ENCODE data around the gene AVEN.

GRCh38 chr15:33912326-33912725, 126.7 kb downstream of the AVEN start:
- no peak for TF ChIP-seq CTCF (conservative IDR thresholded peaks at IDR 0.05 in 1 of 2, IDR thresholded peaks at IDR 0.05 in 1 of 2; ENCODE audit: extremely low read depth in 1 of 2, insufficient read depth in 1 of 2, low read depth in 1 of 2, low read length in 2 of 2)
- no peak for TF ChIP-seq EZH2 (IDR thresholded peaks at IDR 0.05; ENCODE audit: borderline replicate concordance, low read length)
